PC-3 (cell line): Measurements from ENCODE around the gene ZHX3.
A peak's percentile ranks its signal among the peaks of the same experiment; 100 is the strongest.

ENCODE experiments used
- EZH2 ChIP-seq: fragments of 300-600 bp; sonication (generic); IDR thresholded peaks from one replicate; pipeline ENCODE4 v1.6.1; 2017; ENCODE audit warnings: antibody characterized with exemption, mild to moderate bottlenecking, low read length; ENCODE audit not compliant: unreplicated experiment
- EZH2phosphoT487 ChIP-seq: fragments of 300-600 bp; sonication (generic); IDR thresholded peaks from 2 replicates; pipeline ENCODE4 v1.6.1; 2018; ENCODE audit warnings: mild to moderate bottlenecking, antibody characterized with exemption, low read length, borderline replicate concordance
- TF ChIP-seq, protein P1 (sequence below): fragments of 300-600 bp; sonication (generic); conservative IDR thresholded peaks from 2 replicates; pipeline ENCODE4 v1.5.1; 2017; ENCODE audit warnings: antibody characterized with exemption, low read depth, mild to moderate bottlenecking, low read length

DNA sequence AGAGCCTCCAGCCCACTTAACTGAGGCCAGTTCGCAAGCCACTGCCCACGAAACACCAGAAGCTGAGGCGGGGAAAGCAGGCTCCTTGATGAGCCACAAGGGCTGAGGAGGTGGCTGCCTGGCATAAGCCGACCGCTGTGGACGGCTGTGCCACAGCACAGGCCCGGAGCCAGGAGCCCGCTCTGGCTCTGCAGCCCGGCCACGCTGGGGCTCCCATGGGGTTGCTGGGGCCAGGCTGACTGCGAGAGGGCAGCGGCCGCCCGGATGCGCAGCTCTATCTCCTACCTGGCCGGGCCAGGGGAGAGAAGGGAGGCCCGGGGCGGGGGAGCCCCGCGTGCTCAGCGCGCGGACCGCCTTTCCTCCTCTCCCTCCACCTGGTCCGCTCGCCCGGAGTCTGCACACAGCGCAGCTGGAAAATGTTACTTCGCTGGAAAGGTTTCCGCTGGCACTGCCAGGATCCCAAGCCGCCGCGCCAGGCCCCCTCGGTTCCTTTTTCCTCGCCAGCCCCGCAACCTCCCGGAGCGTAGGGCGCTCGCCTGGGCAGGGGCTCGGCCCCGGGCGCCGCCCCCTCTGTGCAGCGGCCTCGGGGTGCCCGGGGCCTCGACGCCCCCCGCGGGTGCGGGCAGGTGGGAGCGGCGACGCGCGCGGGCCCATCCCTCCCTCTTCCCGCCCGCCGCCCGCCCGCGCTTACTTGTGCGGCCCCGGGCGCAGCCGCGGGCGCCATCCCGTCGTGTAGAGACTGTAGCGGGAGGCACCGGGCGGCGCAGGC, 48.4 kb upstream of the ZHX3 start:
- TF ChIP-seq, protein P1, sequence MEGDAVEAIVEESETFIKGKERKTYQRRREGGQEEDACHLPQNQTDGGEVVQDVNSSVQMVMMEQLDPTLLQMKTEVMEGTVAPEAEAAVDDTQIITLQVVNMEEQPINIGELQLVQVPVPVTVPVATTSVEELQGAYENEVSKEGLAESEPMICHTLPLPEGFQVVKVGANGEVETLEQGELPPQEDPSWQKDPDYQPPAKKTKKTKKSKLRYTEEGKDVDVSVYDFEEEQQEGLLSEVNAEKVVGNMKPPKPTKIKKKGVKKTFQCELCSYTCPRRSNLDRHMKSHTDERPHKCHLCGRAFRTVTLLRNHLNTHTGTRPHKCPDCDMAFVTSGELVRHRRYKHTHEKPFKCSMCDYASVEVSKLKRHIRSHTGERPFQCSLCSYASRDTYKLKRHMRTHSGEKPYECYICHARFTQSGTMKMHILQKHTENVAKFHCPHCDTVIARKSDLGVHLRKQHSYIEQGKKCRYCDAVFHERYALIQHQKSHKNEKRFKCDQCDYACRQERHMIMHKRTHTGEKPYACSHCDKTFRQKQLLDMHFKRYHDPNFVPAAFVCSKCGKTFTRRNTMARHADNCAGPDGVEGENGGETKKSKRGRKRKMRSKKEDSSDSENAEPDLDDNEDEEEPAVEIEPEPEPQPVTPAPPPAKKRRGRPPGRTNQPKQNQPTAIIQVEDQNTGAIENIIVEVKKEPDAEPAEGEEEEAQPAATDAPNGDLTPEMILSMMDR = no peak
- TF ChIP-seq EZH2phosphoT487 = peak; percentile 49; the same call in 1 of the 2 replicates
- no peak for TF ChIP-seq EZH2
